ENCODE data around the gene WWP2. TPM values are rescaled to one million over a fixed set of nuclear protein-coding genes. Genes with fewer than 3 reads are reported as not detected.

The WWP2 gene
- total and polyA plus RNA-seq, 9 donors: 22.5 to 49.4 (median 39.3) TPM

- Histone ChIP-seq H3K9me3 (no peaks in the 10 kb centered on the region), H3K27me3 (no peaks in the 10 kb centered on the region), H3K4me3 (no peak overlapping the region), H3K36me3 (no peaks in the 10 kb centered on the region), H3K4me1 (ENCODE audit: insufficient read depth) (no peaks in the 10 kb centered on the region), H3K27ac (no peak overlapping the region)
- intact Hi-C loops (cut with DNase I): no loop called here
- no peak for DNase-seq
- 92 to 94% (median 93%) methylated on average over 7 of the region's 7 CpGs for WGBS, 3 donors
- TF ChIP-seq POLR2A (IDR thresholded peaks at IDR 0.05) (no peak), EP300 (IDR thresholded peaks at IDR 0.05) (no peak), CTCF (IDR thresholded peaks at IDR 0.05) (no peak)
Measured at GRCh38 chr16:69872888-69873287, 110.8 kb downstream of the WWP2 start.

- no peak overlapping the region for H3K27ac ChIP-seq
- TF ChIP-seq EP300 (IDR thresholded peaks at IDR 0.05): no peak
- no peak for TF ChIP-seq POLR2A (IDR thresholded peaks at IDR 0.05)
- TF ChIP-seq CTCF (IDR thresholded peaks at IDR 0.05): no peak
- no peak for DNase-seq
- H3K9me3 ChIP-seq: no peaks in the 10 kb centered on the region
- no peaks in the 10 kb centered on the region for H3K4me1 ChIP-seq (ENCODE audit: insufficient read depth)
- no peaks in the 10 kb centered on the region for H3K27me3 ChIP-seq
- WGBS, 3 donors: 83 to 96% (median 96%) methylated on average over 3 of the region's 3 CpGs
- intact Hi-C loops (cut with DNase I): no loop called here
- no peaks in the 10 kb centered on the region for H3K36me3 ChIP-seq
- H3K4me3 ChIP-seq: no peak overlapping the region
Measured at GRCh38 chr16:69873783-69874182, 111.7 kb downstream of the WWP2 start.

- WGBS, 3 donors: 78 to 91% (median 90%) methylated on average over 8 of the region's 8 CpGs
- H3K36me3 ChIP-seq: no peaks in the 10 kb centered on the region
- intact Hi-C loops (cut with DNase I): no loop called here
- no peak overlapping the region for H3K27ac ChIP-seq
- H3K27me3 ChIP-seq: no peaks in the 10 kb centered on the region
- no peak for TF ChIP-seq EP300 (IDR thresholded peaks at IDR 0.05)
- no peak for TF ChIP-seq CTCF (IDR thresholded peaks at IDR 0.05)
- TF ChIP-seq POLR2A (IDR thresholded peaks at IDR 0.05): no peak
- H3K4me3 ChIP-seq: no peak overlapping the region
- H3K4me1 ChIP-seq (ENCODE audit: insufficient read depth): no peaks in the 10 kb centered on the region
- no peak for DNase-seq
- H3K9me3 ChIP-seq: no peaks in the 10 kb centered on the region
Measured at GRCh38 chr16:69874271-69874670, 112.1 kb downstream of the WWP2 start.

- Histone ChIP-seq H3K36me3 (no peaks in the 10 kb centered on the region), H3K9me3 (no peaks in the 10 kb centered on the region), H3K4me1 (ENCODE audit: insufficient read depth) (no peaks in the 10 kb centered on the region), H3K27ac (no peak overlapping the region), H3K27me3 (no peaks in the 10 kb centered on the region), H3K4me3 (no peak overlapping the region)
- intact Hi-C loops (cut with DNase I): no loop called here
- TF ChIP-seq POLR2A (IDR thresholded peaks at IDR 0.05) (no peak), EP300 (IDR thresholded peaks at IDR 0.05) (no peak), CTCF (IDR thresholded peaks at IDR 0.05) (no peak)
- WGBS, 3 donors: 88 to 94% (median 89%) methylated on average over 10 of the region's 10 CpGs
- no peak for DNase-seq
Measured at GRCh38 chr16:69880640-69881133, 118.6 kb downstream of the WWP2 start.

Data from ovary (tissue), 9 donors.